ENCODE measurements around the gene TENT4A. TPM values are rescaled to one million over a fixed set of nuclear protein-coding genes. Genes with fewer than 3 reads are reported as not detected.
"Not testable (repeated sequence)": the region's sequence is repeated elsewhere in the genome, so short reads cannot be mapped to it uniquely, and the experiment has no call there.

The TENT4A gene
- 10 to 100 TPM; 22.5 to 29.1 (median 23.6) TPM for polyA plus RNA-seq (ENCODE audit: insufficient read length in 4 of 4)

DNA sequence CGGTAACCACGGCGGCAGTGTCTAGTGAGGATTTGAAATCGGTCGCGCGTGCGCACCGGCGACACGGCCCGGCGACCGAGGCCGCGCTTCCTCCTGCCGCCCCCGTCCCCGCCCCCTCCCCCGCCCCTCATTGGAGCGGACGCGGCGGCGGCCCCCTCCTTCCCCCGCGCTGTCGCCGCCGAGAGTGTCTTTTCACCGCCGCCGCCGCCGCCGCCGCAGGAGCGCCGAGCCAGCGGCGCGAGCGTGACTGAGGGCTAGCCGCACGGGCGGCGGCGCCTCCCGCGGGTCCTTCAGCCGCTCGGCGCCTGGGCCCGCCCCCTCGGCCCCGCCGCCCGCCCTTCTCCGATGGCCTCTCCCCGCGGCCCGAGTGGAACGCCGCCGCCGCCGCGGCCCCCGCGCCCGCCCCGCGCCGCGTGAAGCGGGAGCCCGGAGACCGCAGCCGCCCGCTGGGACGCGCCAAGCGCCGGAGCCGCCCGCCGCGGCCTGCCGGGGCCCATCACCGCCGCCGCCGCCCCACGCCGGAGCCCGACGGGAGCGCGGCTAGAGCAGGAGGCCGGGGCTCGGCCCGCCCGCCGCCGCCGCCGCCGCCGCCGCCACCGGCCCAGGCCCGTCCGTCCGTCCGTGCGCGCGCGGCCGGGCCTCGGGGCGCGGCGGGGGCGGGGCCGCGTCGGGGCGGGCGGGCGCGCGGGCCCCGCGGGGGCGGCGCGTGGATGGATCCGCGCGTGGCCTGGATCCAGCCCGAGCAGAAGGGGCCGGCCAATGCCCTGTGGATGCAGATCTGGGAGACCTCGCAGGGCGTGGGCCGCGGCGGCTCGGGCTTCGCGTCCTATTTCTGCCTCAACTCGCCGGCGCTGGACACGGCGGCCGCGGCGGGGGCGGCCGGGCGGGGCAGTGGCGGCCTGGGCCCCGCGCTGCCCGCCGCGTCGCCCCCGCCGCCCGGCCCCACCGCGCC, at the start of gene TENT4A:
Gene TENT4A (plus strand): TSS at position 159 of the 952 bp plus-strand sequence. CDS start 552 bp downstream, at position 711.
- no peak for DNase-seq (ENCODE audit: low read depth in 4 of 4, low spot score in 3 of 4)

DNA sequence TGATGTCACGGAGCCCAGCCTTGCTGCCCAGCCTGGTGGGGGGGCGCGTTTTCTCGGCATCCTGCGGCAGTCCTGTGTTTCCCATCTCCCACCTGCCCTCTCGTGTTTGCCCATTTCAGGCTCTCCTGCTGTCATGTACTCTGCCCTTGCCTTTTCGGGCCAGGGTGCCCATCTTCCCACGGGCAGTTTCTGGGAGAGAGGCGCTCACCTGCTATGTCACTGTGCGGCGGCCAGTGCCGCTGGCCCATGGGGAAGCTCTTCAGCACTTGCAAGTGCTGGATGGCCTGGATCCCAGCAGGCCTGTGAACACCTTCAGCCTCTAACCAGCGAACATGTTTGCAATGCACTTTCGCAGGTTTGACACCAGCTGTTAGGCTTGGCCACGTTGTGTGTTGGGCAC, 46.5 kb upstream of the TENT4A start:
- no peak for DNase-seq (ENCODE audit: low read depth in 4 of 4, low spot score in 3 of 4)

DNA sequence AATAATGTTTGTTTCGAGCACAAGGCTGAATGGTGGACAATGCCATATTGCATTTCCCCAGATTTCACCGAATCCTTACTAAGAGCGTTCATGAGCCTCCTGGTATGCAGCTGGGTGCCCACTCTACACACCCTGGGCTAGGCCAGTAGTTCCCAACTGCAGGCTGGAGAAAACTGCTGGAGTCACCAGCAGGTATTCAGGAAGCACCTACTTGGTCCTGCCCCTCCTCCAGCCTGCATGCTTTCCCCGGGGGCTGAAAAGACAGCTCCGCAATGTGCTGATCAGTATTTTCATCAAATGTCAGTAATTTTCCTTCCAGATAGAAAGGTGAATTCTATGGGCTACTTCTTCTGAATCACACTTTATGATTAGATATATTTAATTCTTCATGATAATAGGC, 45.6 kb upstream of the TENT4A start:
- no peak for DNase-seq (ENCODE audit: low read depth in 4 of 4, low spot score in 3 of 4)

DNA sequence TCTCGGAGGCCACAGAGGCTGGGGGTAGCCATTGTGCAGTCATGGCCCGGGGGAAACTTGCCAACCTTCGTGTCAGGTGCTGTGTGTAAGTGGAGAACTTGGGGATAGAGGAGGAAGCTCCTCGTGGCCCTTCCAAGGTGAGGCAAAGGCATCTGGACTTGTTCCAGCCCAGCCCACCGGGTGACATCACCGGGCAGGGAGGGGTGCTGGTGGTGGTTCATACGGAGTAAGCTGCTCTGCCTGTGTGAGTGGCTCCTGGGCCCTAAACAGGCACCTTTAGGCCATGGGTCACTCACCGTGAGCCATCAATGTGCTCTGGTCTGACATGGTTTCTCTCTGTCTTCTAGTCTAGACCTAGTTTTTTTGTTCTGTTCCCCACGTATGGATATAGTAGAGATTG, 44.5 kb upstream of the TENT4A start:
- DNase-seq (ENCODE audit: low read depth in 4 of 4, low spot score in 3 of 4): not testable (repeated sequence)

DNA sequence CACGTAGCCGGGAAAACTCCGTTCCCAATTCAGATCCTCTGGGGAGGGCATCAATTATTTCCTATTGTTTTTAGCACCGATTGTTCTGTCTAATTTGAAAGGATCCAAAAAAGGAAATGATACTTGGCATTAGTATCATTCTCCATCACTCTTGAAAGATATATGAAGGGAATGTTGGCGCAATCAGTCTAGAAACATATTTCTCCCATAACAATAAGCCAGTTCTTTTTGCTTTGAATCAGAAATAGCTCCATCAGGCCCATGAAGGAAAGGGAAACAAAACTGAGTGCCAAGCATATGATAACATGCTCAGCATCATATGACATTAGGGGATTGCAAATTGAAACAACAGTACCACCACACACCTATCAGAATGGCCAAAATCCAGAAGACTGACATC, 40.2 kb upstream of the TENT4A start:
- no peak for DNase-seq (ENCODE audit: low read depth in 4 of 4, low spot score in 3 of 4)

DNA sequence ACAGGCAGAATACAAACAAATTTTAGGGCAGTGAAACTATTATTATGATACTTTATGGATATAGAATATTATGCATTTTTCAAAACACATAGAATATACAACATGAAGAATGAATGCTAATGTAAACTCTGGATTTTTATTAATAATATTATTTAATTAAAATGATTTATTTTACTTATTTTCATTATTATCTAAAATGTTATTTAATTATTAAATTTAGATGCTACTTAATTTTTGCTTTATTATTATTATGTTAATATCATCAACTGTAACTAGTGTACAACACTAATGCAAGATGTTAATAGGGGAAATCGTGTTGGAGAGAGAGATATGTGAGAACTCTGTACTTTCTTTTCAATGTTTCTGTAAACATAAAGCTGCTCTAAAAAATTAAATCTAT, 39.3 kb upstream of the TENT4A start:
- no peak for DNase-seq (ENCODE audit: low read depth in 4 of 4, low spot score in 3 of 4)

DNA sequence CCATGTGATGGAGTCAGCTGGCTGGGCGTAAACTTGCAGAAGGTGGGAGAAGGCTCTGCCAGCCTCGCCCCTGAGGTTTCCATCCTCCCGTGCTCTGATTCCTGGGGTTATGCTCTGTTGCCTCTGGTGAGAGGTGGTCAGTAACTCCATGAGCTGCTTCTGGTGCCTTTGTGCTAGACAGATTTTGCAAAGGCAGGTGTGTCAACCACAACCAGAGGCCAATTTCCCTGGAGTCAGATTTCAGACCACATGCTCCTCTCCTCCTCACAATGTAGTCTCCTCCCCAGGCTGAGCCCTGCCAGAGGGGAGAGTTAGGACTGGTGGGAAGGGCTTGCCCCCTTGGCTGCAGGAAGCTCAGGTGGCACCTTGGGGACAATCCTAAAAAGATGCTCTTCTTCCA, 38.8 kb upstream of the TENT4A start:
- no peak for DNase-seq (ENCODE audit: low read depth in 4 of 4, low spot score in 3 of 4)

DNA sequence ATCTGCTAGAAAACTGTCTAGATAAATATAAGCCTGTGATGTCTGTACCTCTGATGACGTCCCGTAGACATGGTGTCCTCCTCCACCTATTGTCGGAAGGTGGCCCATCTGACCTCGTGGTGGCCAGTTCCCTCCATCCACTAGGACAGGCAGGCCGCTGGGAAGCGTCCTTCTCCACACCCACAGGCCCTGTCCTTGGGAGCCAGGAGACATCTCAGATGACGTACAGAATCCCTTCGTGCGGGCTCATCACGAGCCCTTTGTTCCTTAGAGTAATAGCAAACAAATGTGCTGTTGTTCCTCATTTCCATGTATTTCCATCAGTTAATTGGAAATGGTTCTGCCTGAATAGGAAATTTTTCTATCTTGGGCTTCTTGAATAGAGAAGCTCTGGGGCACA, 38.3 kb upstream of the TENT4A start:
- no peak for DNase-seq (ENCODE audit: low read depth in 4 of 4, low spot score in 3 of 4)

DNA sequence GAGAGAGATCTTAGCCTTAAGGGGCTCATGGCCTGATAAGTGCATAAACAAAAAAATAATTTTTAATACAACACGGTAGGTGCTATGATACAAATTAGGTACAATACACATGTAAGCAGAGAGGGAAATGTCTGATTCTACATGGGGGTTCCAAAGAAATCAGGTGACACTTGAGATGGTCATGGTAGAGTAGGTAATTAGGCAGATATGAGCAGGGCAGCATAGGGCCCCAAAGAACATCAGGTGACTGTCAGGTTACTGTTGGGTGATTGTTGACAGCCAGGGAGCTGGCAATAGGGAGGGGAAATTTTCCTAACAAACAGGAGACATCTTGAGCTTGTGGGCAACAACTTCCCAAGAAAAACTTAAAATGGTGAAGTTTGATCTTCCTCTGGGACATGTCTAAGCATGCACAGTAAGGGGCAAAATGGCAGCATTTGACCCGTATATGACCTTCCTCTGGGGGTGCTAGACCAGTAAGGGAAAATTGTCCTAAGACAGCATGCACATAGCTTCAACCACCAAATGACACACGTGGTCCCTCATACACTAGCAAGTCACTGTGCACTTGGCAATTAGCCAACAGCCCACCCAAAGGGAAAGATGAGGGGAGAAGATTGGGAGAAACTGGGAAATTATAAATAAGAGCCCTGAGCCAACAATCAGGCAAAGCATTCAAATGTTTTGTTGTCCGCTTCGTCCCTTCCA, 37.3 kb upstream of the TENT4A start:
- DNase-seq (ENCODE audit: low read depth in 4 of 4, low spot score in 3 of 4): no peak

DNA sequence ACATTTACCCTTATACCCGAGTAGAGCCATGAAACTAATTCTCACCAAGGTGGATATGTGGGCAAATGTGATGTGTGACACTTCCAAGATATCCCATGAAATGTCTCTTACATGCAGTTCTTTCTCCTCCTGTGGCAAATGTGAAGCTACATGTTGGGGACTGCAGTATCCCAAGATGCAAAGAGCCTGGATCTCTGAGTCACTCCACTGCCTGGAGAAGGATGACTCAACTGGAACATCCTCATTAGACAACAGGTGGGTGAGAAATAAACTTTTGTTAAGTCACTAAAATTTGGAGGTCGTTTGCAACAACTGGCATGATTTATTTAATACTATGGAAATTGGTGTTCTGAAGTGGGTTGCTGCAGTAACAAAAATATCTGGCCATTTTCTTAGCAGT, 36.5 kb upstream of the TENT4A start:
- DNase-seq (ENCODE audit: low read depth in 4 of 4, low spot score in 3 of 4): no peak

DNA sequence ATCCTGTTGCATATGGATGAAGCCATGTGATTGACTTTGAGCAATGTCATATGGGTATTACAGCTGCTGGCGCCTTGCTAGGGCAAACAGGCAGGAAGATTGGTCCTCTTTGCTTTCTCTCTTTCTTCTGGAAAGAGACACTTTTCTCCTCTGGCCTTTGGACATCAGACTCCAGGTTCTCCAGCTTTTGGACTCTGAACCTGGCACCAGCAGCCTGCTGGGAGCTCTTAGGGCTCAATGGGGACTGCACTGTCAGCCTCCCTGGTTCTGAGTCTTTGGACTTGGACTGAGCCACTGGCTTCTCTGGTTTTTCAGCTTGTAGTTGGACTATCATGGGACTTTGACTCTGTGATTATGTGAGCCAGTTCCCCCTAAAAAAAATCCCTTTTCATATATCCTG, 34.8 kb upstream of the TENT4A start:
- no peak for DNase-seq (ENCODE audit: low read depth in 4 of 4, low spot score in 3 of 4)

DNA sequence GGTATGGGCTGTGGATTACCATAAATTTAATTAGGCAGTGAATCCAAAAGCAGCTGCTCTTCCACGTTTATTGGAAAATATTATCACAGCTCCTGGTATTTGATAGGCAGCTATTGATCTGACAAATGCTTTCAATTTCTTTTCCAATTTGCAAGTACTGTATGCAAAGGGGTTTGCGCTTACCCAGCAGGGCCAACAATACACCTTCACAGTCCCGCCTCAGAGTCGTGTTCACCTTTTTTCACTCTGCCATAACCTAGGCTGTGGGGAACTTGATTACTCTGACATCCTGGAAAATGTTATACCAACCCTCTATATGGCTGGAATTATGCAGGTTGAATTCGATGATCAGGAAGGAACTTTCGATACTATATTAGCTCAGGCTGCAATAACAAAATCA, 32.3 kb upstream of the TENT4A start:
- no peak for DNase-seq (ENCODE audit: low read depth in 4 of 4, low spot score in 3 of 4)

DNA sequence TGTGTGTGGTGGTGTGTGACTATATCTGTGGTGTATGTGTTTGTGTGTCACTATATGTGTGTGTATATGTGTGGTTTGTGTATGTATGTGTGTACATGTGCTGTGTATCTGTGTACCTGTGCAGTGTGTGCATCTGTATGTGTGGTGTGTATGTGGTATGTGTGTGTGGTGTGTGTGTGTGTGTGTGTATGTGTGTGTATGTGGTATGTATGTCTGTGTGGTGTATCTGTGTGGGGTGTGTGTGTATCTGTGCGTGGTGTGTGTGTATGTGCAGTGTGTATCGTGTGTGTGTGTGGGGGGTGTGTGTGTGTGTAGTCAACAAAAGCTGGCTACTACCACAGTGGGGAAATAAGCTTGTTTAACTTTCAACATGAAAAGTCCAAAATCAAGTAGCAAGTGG, 31.6 kb upstream of the TENT4A start:
- no peak for DNase-seq (ENCODE audit: low read depth in 4 of 4, low spot score in 3 of 4)

DNA sequence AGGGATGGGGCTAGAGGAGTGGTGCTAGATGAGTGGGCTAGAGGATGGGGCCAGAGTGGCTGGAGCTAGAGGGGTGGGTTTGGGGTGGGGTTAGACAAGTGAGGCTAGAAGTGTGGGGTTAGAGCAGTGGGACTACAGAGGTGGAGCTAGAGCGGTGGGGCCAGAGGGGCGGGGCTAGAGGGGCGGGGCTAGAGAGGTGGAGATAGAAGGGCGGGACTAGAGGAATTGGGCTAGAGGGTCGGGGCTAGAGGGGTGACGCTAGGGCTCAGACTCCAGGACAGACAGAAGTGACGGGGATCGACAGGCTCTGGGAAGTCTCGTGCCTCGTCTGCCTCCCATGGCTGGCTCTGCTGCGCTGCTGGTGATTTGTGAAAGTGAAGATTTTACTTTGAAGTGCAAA, 31.0 kb upstream of the TENT4A start:
- DNase-seq (ENCODE audit: low read depth in 4 of 4, low spot score in 3 of 4): no peak

DNA sequence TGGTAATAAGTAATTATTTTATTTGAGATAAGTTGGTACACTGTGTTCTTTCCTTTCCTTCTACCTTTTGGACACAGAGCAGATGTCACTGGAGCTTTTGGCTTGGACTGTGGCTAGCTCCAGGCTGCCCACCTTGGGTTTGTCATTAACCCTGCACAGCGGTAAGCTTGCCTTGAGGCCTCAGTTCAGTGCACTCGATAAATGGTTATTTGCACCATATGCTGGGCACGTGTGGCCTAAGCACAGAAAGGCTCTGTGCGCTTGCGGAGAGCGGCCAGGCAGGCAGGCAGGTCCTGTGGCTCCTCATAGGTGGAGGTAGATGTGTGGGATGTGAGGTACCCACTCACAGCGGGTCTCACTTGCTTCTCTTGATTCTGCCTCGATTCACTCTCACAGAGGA, 30.0 kb upstream of the TENT4A start:
- DNase-seq (ENCODE audit: low read depth in 4 of 4, low spot score in 3 of 4): no peak

DNA sequence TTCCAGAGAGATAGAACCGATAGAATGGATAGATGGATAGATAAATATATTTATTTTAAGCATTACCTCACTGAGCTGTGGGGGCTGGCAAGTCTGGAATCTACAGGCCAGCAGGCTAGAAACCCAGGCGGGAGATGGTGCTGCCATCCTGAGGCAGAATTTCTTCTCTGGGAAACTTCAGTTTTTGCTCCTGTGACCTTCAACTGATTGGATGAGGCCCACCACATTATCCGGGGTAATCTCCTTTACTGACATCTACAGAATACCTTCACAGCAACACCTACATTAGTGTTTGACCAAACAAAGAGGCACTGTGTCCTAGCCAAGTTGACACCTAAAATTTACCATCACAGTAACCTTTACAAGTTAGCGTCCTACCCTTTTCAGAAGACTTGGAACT, 29.2 kb upstream of the TENT4A start:
- DNase-seq (ENCODE audit: low read depth in 4 of 4, low spot score in 3 of 4): no peak

DNA sequence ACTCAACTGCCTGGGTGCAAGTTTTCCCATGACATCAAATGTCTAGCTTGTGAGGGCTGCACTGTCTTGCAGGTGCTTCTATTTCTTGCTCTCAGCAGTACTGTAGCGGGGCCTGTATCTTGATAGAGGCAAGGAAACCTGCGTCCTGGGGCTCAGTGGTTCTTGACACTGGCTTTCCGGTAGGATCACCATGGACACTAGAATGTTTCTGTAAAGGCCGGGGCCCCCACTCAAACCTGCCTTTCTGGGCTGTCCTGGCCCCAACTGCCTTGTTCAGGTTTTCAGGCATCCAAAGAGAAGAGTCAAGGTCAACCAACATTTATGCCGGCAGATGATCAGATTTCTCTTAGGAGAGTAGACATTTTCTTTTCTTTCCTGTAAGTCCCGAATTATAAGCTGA, 26.7 kb upstream of the TENT4A start:
- DNase-seq (ENCODE audit: low read depth in 4 of 4, low spot score in 3 of 4): no peak

DNA sequence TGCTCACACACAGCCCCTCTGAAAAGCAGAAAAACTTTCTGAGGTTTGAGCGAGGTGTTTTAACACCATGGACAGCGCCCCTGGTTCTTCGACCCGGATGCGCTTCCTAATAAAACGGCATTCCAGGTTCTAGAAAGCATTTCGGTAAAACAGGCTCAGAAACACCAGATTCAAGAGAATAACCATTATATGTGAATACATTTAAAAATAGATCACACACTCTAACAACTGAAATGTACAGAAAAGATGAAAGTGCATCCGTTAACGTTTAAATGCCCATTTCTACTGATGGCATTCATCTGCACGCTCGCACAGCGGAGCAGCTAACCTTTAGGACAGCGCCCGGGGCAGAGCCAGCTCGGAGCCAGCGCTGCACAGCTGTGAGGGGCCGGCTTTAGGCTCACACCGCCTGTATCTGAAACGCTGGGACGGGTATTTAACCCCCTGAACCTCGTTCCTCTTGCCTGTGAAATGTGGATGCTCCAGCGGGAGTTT, 26.3 kb upstream of the TENT4A start:
- peak; percentile 49 to 66 (median 60) for DNase-seq (ENCODE audit: low read depth in 4 of 4, low spot score in 3 of 4)

DNA sequence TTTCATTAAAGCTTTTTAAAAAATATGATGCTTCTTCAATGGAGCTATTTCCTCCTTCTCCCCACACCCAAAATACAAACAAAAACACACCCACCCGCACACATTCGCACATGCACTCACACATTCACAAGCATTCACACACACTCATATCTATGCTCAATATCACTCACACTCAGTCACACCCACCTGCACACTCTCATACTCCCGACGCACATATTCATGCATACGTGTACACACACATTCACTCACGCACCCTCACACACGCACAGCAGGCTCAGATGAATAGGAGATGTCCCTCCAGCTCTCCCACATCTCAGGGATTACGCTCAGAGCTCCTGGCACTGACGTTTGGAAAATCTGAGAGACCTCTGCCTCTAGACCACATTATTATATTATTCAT, 25.7 kb upstream of the TENT4A start:
- DNase-seq (ENCODE audit: low read depth in 4 of 4, low spot score in 3 of 4): no peak

DNA sequence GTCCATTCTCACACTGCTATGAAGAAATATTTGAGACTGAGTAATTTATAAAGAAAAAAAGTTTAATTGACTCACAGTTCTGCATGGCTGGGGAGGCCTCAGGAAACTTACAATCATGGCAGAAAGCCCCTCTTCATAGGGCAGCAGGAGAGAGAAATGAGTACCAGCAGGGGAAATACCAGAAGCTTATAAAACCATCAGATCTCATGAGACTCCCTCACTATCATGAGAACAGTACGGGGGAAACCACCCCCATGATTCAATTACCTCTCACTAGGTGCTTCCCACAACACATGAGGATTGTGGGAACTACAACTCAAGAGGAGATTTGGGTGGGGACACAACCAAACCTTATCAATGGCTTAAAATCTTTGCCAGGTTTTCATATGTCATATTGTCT, 20.3 kb upstream of the TENT4A start:
- DNase-seq (ENCODE audit: low read depth in 4 of 4, low spot score in 3 of 4): no peak

DNA sequence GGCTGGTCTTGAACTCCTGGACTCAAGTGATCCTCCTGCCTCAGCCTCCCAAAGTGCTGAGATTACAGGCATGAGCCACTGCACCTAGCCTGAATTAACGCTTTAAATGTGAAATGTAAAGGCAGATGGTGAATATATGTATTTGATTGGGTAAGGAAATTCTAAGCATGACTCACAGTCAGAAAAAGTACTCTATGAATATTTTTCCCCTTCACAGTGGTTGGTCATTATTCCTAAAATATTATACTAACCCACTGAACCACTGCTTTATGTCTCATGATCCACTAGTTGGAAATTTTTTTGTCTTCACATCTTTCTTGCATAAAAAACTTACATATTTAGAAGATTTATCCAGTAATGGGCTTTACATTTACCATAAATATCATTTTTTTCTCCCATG, 14.5 kb upstream of the TENT4A start:
- no peak for DNase-seq (ENCODE audit: low read depth in 4 of 4, low spot score in 3 of 4)

DNA sequence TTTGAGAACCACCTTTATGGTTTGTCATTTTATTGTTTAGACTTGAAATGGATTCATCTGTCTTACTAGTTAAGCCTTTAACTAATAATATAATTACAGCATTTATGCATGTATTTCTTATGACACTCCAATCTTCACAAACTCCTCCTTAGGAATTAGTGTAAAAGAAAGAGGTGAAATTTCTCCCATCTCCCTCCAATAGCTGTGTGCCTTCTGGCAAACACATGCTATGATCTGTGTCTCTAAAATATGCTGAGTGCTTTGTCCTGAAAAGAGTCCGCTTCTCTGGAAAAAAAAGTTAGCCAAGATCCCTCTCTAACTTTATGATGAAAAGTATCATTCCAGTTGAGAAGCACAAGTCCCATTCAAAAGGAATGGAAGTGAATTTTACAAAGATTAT, 13.9 kb upstream of the TENT4A start:
- DNase-seq (ENCODE audit: low read depth in 4 of 4, low spot score in 3 of 4): no peak

All from right renal pelvis (tissue), 4 donors.